GM19455 (cell line): ENCODE data around the gene BTBD6.

Source experiments
- ATAC-seq: cut with Tn5 transposase; IDR thresholded peaks from one replicate; pipeline ENCODE4 v1.9.1; 2021; ENCODE audit not compliant: unreplicated experiment

Gene BTBD6

DNA sequence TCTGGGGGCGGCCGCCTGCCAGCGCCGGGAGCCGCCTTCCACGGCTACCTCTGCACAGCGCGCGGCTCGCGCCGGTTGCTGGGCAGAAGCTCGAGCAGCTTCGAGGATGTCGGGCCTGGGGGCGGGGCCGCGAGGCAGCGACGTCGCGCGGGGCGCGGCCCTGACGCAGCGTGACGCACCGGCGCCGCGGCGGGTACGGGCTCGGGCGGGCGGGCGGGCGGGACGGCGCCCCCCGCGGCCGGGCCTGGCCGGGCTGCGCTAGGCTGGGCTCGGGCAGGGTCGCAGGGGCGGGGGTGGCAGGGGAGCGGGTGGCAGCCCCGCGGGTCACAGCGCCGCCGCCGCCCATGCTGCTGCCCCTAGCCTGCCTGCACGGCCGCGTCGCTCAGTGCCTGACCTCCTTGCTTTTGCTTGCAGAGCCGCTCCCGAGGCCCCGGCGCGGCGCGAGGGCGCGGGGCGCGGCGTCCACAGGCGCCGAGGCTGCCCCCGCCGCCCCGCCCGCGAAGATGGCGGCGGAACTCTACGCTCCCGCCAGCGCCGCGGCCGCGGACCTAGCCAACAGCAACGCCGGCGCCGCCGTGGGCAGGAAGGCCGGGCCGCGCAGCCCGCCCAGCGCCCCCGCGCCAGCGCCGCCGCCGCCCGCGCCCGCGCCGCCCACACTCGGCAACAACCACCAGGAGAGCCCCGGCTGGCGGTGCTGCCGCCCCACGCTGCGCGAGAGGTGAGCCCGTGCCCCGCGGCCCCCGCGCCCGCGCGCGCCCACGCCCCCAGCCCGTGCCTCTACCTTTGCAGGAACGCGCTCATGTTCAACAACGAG, at the start of gene BTBD6:
BTBD6 (plus strand) TSS at position 166 of the 814 bp plus-strand sequence; CDS start at position 345, 179 bp downstream.
- ATAC-seq: peak; percentile 86

- no peak for ATAC-seq
These were observed 49.7 kb upstream of the BTBD6 start for GRCh38 chr14:105198588-105198987.

GRCh38 chr14:105199093-105199492, 49.2 kb upstream of the BTBD6 start:
- no peak for ATAC-seq

DNA sequence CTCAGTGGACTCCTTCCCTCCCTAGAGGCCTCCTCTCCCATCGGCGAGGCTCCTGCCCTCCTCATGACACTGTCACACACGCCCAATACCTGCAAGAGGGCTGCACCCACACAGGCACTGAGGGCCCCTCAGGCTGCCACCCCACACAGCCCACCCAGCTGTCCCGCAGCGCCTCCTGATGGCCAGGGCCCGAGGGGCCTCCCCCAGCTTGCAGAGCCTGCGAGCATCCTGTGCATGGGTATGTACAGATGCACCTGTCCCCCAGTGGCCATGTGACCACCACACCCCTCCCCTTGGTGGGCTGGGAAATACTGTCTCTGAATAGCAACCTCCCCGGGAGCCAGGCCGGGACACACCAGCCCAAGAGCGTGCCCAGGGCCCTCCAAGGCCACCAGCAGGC, 48.3 kb upstream of the BTBD6 start:
- ATAC-seq: no peak

DNA sequence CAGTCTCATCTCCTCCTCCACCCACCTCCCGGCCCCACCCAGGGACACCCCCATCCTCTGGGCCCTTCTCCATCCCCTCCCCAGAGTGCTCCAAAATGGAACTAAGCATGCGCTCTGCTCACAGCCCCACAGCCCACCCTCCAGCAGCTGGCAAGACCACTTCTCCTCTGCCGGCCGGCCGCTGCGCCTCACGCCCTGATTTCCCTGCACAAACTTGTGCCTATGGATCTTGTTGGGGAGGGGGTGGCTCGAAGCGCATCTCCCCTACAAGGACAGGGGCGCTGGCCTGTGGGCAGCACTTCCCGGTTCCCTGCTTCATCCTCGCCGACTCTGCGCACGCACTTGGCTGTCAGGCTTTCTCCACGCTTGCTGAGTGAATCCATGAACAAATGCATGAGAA, 47.7 kb upstream of the BTBD6 start:
- no peak for ATAC-seq

DNA sequence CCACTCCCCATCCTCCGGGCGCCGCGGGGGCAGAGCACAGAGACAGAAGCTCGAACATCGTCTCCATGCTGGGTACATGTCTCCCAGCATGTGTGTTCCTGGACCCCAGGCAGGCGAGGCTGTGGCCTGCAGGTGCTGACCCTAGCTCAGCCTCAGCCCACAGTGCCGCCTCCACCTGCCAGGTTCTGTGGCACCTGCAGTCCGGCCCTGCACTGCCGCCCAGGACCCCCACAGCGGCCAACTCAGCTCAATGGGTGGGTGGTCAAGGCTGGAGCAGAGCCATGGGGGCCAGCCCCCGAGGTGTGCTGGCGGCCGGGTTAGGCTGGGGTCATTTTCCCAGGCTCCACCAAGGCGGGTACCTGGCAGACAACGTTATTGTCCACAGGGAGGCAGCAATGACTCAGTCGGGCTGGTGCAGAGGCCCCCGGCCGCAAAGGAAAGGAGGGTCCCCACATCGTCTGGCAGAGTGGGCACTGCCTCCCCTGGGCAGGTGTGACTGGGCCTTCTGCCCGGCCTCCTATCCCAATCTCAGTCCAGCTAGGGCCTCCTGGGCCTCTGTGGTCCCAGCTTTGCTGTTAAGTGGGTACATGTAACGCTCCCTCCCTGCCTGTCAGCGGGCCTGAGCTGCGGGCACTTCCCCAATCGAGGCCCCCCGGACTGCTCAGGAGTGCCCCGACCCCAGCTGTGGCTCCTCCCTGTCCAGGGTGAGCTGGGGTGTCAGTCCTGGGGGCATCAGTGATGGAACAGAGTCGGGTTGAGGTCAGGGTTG, 47.0 kb upstream of the BTBD6 start:
- no peak for ATAC-seq

DNA sequence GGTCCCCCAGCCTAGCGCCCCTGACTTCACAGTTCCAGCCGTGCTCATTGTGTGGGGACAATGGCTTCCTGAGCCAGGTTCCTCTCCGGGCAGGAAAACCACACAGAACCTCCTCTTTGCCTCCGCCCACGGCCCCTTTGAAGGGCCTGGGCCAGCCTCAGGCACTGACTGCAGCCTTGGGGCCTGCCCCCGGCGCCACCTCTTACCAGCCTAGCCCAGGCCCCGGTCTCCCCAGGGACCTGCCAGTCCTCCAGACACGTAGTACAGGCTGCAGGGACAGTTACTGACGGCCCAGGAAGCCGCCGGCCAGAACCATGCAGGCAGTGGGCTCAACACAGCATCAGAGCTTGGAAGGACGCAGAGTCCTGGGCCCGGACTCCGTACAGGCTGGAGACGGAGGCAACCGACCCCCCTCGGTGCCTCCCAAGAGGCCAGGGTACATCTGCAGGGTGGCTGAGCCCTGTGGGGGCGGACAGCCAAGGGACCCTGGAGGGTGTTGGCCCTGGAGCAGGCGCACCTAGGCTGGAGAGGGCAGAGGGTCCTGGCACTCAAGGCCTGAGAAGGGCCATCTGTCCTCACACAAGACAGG, 46.3 kb upstream of the BTBD6 start:
- no peak for ATAC-seq

DNA sequence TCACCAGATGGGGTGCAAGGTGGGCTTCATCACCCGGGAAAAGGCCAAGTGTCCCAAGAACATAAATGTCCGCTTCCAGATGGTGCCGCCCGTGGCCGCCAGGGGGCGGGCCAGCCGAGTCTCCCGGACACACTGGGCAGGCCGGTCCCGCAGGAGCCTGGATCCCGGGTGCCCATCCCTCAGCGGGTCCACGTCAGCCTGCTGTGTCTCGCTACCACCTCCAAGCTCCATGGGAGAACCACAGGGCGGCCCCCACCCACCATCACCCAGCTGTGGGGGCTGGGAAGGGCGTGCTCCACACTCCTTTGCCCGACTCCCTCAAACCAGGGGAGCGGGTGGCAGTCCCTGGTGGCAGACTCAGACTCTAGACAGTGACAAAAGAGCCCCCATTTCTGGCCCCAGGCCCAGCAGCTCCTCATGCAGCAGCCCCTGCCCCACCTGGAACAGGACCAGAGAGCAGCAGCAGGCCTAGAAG, 45.2 kb upstream of the BTBD6 start:
- ATAC-seq: no peak

DNA sequence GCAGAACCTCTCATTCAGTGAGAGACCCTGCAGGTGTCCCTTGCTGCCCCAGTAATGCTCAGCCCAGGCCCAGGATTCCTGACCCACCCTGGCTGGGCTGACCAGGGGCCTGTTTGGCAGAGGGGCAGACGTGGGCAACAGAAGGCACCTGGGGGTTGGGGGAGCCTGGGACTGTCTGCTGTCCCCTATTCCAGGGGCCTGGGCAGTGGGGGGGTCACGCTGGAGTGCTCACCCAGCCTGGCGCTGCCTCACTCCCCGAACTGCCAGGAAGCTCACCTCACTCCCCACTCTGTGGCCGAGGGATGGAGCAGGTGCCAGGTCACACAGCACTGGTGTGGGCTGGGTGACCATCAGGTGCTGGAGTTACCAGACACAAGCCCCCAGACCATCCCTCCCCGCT, 44.6 kb upstream of the BTBD6 start:
- no peak for ATAC-seq

- no peak for ATAC-seq
These were observed 44.0 kb upstream of the BTBD6 start for GRCh38 chr14:105204206-105204930.

GRCh38 chr14:105204931-105205672, 43.2 kb upstream of the BTBD6 start:
- no peak for ATAC-seq

GRCh38 chr14:105205673-105206208, 42.6 kb upstream of the BTBD6 start:
- no peak for ATAC-seq

DNA sequence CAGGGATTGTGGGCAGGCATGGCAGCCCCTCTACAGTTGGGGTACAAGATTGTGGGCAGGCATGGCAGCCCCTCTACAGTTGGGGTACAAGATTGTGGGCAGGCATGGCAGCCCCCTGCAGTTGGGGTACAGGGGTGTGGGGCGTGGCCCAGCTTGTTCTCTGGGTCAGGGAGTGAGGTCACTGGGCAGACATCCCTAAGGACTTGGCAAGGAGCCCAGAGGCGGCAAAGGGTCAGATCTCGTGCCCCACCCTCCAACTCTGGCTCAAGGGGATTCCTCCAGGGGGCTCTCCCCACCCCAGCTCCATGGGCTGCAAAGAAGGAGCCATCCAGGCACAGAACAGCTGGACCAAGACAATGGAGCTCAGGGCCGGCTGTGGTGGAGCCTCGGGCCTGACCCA, 41.5 kb upstream of the BTBD6 start:
- no peak for ATAC-seq

- no peak for ATAC-seq
These were observed 40.9 kb upstream of the BTBD6 start for GRCh38 chr14:105207460-105207901.

DNA sequence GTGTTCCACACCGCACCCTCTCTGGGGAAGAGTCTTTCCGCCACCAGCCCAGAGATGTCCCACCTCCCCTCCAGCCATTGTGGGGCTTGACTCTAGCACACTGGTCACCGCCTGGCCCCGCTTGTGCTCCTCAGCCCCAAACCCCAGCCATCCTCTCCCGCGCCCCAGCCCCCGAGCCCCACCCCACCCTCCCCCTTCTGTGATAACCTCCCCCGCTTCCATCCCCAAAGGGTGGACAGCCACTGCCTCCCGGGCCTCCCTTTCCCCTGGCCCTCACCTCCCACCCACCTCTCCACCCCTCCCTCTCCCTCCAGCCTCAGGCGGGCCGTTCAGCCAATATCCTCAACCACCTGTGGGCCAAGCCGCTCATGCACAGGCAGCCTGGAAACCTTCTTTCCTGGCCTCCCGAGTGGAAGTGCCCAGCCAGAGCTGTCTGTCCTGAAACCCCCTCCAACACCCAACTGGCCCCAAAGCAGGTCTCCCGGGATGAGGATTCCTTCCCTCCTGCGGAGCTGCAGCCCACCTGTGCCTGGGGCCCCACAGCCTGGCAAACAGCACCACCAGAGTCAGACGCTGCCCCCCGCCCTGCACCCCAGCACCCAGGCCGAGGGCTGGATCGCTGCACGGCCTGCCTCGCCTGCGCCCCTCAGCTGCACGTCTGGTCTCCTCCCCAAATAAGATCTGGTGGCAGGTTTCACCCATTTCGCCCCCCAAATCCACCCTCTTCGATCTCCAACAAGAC, 40.2 kb upstream of the BTBD6 start:
- no peak for ATAC-seq

DNA sequence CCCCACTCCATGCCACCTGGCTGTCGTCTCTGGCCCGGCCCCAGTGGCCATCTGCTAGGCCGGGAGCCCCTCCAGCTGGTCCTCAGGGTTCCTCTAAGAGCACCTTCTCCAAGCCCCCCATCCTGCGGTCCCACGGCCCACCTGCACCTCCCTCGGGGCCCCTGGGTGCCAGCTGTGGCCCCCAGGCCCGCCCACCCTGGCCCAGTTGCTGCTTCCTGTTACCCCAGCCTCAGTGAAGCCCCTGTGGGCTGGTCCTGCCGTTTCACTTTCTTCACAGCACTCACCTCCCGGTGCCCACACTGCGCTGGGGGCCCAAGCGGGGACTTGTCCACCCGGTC, 39.6 kb upstream of the BTBD6 start:
- ATAC-seq: no peak

DNA sequence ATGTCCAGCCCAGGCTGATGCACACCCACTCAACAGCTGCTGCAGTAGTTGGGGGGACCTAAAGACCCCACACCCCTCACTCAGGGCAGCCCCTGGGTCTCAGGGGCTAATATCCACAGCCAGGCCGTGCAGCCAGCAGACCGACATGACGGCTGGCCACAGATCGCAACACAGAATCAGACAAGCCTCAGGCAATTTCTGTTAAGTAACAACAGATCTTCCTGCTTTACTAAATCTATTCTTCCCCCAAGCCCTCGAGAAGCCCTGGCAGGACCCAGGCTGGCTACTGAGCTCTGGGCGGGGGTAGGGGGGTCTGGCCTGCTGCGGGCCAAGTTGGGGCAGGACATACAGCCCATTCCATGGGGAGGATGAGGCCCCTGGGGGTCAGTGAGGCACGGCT, 39.2 kb upstream of the BTBD6 start:
- ATAC-seq: no peak

DNA sequence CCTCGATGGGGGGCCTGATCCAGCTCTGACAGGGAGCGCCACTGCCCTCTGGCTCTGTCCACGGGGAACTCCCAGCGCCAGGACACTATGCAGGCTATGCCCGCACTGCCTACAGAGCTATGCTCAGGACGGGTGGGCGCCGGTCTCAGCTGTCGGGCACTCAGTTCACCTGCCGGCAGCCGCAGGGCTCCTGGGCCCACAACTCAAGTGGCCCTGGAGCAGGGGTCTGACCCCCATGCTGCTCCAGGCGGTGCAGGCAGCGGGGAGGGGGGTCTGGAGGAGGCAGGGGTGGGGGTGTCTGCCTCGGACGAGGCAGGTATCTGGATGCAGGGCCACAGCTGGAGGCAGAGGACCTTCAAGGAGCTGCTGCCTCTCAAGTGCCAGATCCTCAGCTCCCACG, 38.7 kb upstream of the BTBD6 start:
- ATAC-seq: no peak

- ATAC-seq: no peak
These were observed 37.9 kb upstream of the BTBD6 start for GRCh38 chr14:105210266-105211025.
